ENCODE results near the gene ITIH3.

DNA sequence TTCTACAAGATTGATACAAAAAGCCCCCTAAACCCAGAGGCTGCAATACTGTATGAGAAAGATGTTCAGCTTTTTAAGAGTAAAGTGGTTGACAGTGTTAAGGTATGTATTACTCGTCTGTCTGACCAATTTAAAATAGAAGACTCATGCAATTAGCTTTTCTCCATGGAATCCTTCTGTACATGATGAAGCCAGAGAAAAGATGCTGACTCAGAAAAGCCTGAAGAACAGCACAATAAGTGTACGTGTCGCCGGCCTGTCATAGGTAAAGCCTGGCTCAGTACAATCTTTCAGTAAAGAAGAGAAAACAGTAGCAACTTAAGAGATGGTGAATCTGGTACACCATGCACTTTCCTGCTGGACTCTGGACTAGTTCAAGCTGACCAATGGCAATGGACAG is 40.2 kb upstream of the ITIH3 start:
- TF ChIP-seq, protein P1, sequence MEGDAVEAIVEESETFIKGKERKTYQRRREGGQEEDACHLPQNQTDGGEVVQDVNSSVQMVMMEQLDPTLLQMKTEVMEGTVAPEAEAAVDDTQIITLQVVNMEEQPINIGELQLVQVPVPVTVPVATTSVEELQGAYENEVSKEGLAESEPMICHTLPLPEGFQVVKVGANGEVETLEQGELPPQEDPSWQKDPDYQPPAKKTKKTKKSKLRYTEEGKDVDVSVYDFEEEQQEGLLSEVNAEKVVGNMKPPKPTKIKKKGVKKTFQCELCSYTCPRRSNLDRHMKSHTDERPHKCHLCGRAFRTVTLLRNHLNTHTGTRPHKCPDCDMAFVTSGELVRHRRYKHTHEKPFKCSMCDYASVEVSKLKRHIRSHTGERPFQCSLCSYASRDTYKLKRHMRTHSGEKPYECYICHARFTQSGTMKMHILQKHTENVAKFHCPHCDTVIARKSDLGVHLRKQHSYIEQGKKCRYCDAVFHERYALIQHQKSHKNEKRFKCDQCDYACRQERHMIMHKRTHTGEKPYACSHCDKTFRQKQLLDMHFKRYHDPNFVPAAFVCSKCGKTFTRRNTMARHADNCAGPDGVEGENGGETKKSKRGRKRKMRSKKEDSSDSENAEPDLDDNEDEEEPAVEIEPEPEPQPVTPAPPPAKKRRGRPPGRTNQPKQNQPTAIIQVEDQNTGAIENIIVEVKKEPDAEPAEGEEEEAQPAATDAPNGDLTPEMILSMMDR (IDR thresholded peaks at IDR 0.05), result no peak
- TF ChIP-seq EZH2phosphoT487 (IDR thresholded peaks at IDR 0.05), result no peak
- TF ChIP-seq EZH2 (IDR thresholded peaks at IDR 0.05), result no peak

Data from neural progenitor cell (in vitro differentiated cells).